ENCODE data around the gene SULF2.

SULF2 gene

DNA sequence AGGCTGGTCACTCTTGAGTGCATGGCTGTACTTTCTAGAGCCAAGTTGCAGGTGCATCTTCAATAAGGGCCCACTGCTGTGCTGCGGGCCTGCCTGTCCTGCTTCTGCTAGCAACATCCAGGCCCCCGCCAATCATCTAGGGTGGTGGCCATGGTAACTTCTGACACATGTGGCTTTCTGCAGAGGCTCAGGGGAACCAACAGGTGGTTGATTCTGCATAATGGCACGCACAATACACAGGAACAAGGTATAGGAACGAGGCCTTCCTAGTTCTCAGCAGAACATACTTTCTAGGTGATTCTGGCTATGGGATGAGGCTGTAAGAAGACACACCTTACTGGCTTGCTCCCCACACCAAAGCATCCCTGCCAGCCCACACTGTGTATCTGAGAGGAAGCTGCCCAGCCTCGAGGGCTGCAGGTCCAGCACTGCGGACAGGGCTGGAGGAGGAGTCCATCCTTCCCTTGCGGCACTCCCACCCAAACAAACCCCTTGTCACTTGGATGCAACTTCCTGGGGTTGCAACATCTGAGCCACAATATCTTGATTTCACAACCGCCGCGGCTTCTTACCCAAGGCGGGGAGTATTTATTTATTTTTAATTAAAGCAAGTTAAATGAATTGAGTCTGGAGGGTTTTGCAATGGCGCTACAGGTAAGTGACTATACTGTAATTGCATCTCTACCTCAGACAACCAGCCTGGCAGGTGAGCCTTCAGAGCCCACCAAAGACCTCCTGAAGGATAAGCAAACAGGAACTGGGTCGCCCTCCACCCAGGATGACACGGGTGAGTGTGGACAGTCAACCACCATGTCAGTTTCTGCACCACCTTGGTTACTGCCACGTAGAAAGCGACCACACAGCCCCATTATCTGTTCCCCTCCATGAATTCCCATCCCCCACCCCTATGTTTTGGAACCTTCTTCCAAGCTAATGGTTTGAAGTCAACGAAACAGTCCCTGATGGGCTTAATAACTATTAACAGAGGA is 49.6 kb downstream of the SULF2 start:
- no peak for DNase-seq

DNA sequence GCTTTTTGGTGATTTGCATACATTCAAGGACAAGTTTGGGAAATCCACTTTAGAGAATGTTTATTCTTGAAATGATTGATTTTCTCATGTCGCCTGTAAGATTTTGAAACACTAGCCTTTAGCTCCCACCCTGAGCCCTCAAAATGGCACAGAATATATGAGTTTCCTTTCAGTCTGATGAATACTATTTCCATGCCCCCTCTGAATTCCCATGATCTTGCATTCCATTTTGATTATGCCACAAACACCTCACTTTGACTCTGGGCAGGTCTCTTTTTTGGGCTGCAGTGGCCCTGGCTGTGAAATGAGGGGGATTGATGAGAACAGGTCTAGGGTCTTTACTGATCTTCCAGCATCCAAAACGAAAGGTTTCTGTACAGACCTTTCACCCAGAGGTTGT is 50.4 kb downstream of the SULF2 start:
- DNase-seq, result no peak

DNA sequence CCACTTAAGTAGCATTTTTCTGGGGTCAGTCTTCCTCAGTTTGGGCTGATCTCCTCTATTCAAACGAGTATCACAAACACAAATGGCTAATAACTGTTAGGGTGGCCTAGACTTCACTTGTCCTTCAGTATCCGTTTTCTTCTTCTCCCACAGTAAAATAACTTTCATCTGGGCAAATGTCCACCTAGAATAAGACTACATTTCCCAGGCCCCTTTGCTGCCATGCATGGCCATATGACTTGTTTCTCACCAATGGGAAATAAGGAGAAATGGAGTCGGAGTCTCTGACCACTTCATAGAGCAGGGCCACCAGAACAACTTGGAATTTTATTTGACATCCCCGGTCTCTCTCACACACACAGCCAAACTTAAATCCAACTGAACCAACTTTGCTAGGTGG is 51.4 kb downstream of the SULF2 start:
- no peak for DNase-seq

DNA sequence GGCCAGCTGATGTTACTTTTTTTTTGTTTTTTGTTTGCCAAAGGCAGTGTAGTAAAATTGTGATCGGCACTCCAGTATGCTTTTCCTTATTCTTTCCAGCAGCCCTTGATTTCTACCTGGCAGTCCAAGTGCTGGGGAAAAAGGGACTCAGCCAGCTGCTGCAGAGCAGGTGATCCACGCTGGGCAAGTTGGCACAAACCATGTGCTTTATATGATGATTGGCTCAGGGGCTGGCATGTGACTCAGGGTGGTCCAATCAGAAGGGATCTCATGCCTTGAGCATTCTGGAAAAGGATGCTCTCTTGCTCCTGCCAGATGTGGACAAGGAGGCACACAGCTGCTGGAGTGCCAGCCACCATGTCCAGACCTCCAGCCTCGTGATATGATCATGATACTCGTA is 54.5 kb downstream of the SULF2 start:
- DNase-seq, result no peak

DNA sequence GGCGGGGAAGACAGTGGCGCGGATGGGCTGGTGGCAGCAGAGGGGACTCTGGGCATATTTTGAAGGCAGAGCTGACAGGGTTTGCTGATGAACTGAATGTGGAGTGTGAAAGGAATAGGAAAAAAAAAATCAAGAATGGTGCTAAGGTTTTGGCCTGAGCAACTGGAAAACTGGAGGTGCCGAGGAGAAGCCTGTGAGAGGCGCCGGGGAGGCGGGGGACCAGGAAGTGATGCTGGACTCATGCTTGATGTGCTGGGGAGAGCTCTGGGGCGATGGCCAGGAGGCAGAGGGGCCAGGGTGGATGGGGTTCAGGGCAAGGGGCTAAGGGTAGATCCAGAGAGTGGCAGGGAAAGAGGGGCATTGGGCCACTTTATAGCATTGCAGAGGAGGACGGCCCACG is 55.8 kb downstream of the SULF2 start:
- no peak for DNase-seq

DNA sequence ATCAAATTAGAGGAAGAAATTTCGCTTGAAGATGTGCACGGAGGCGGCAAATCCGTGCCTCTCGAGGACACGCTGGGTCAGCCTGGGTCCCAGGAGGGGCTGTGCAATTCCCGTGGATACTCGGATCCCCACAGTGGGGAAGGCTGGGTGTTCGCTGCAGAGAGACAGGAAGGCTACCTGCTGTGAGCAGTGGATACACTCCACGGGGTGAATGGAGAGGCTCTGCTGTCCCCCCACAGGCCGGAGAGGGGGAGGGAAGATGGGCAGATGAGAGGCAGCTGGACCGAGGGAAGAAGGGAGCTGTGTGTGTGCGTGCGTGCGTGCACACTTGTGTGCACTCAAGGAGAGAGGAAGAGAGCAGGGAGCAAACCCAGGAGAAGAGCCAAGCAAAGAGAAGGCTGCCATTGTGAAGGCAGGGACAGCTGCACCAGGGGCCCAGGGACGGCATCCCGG is 57.3 kb downstream of the SULF2 start:
- no peak for DNase-seq

DNA sequence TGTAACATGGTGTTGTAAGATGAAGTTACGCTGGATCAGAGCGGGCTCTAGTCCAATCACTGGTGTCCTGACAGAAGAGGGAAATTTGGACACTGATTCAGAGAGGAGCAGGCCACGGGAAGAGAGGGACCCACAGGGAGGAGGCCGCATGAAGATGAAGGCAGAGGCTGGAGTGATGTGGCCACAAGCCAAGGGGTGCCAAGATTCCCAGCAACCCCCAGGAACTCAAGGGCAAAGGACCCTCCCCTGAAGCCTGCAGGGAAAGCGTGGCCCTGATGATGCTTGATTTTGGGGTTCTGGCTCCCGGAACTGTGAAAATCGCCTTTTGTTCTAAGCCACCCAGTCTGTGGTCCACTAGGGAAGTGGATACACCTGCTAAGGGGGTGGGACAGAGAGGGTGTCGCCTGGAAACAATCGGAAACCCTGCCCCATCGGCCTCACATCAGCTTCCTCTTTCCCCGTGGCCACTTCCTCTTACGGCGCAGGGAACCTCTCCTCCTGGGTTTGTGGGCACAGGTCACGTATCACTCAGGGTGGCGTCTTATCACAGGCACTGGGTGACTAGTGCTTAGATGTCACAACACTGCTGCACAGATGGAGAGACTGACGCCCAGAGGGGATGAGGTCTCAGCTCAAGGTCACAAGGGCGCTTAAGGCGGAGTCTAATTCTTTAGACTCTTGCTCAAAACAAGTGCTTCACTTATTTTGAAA is 58.0 kb downstream of the SULF2 start:
- no peak for DNase-seq

DNA sequence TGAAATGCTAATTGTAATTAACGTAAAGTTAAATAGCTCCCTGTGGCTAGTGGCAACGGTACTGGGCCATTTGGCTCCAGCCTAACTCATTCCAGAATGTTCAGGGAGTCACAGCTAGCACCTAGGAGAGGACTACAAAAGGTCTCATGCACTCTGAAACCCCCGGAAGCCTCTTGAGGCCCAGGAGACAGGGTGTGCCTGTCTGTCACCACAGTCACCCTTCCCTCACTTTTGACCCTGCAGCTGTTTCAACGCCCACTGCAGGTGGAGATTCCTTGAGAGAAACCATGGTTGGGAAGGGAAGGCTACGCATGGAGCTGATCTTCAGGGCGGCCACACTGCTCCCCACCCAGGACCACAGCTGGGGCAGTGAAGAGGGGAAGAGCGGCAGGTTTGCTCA is 58.6 kb downstream of the SULF2 start:
- DNase-seq, result no peak

DNA sequence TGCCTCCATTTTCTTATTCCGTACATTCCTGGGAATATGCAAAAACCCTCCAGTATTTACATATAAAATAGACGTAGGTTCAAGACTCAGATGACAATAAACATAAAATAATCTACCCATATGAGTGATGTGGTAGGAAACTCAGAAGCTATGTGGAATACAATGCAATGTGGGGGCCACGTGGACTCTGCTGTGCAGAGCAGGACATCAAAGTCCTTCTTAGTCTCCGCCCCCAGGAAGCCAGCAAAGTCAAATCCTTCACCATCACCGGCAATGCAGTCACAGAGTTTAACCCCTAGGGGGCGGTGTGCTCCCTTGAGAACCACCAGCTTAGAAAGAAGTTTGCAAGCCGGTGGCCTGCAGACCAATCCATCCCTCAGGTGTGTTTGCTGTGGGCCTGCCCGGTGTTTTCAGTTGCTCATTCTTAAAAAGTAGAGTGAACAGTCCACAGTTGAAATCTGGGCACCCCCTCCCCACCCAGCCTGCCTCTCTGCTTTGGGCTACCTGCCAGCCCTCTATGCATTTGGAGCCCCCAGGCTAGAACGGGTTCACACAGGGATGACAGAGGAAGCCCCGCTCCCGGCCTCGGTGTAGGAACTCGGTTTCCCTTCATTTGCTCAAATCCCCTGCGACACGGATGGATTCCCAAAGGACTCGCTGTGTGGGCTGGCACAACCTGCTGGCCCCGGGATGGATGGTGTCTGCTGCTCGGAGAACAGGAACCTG is 59.9 kb downstream of the SULF2 start:
- peak; percentile 79 to 89 for DNase-seq

DNA sequence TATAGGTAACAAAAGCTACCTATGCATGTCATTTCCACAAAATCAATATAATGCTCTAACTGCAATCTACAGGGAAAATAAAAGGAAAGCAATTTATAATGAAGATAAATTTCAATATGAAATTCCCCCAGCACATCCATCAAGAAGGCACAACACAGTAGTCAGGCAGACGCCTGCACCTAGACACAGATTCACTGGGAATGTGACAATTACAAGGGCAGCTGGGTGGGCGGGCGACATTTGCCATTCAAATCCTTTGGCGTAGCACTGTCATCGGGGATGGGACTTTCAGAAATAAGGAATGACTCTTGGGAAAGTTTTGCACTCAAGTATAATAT is 60.4 kb downstream of the SULF2 start:
- no peak for DNase-seq

DNA sequence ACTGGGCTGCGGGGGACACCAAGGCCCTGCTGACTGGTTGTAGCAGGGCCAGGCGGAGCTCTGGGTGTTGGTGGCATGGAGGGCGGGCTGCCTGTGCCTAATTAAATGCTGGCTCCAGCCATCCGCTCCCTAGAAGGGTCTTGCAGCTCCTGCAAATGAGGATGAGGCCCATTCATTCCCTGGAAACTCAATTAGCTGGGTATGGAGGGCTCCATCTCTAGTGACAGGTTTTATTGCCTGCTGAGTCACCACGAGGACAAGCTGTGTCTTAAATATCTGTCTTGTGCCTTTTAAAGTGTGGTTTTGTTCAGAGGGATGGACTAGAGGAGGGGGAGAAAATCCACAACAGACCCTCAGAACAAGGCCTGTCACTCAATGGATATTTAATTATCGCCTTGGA is 60.9 kb downstream of the SULF2 start:
- no peak for DNase-seq

DNA sequence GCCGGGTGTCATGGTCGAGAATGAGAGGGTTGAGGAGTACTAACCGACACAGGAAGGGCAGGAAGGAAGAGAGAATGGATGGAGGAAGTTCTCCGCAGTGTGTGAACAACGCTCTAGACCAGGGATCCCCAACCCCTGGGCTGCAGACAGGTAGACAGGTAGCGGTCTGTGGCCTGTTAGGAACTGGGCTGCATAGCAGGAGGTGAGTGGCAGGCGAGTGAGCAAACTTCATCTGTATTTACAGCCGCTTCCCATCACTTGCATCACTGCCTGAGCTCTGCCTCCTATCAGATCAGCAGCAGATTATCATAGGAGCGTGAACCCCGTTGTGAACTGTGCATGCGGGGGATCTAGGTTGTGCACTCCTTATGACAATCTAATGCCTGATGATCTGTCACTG is 62.0 kb downstream of the SULF2 start:
- no peak for DNase-seq

DNA sequence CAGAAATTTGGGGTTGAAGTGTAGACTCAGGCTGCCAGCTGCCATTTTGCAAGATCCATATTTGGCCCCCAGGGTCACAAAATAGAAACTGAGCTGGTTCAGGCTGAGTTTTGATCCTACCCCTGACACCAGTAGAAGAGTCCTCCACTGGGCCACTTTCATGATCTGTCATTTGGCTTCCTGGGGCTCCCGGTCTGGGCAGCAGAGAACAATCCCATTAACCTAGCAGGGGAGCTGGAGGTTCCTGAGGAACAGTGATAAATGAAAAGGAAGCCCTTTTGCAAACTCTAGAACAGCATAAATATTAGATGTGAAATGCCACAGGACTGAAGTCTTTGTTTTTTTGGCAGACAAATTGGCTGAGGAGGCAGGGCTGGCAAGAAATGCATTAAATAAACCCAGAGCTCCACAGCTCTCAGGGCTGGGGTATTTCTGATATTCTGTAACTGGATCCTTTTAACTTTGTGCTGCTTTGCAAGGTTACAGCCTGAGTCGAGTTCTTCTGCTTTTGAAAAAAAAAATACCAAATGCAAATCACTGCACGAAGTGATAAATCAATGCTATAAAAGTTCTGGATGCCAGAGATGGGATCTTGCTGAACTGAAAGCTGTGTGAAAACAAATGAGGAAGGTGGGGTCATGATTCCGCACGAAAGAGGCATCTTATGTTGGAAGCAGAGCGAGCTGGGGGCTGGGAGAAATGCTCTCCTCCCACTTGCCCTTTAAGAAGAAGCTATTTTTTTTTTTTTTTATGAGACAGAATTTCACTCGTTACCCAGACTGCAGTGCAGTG is 64.4 kb downstream of the SULF2 start:
- peak; percentile 40 to 54 for DNase-seq

DNA sequence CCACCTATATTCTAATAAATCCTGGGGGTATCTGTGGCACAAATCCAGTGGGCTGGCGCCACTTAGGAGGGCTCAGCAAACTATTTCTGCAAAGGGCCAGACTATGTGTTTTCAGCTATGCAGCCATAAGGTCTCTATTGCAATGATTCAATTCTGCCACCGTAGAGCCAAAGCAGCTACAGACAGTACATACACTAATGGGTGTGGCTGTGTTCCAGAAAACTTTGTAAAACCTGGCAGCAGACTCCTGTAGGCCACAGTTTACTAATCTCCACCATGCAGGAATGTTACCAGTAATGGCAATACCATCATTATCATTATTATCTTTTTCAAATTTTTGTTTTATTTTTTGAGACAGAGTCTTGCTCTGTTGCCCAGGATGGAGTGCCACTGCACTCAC is 65.7 kb downstream of the SULF2 start:
- peak; percentile 35 to 64 for DNase-seq

DNA sequence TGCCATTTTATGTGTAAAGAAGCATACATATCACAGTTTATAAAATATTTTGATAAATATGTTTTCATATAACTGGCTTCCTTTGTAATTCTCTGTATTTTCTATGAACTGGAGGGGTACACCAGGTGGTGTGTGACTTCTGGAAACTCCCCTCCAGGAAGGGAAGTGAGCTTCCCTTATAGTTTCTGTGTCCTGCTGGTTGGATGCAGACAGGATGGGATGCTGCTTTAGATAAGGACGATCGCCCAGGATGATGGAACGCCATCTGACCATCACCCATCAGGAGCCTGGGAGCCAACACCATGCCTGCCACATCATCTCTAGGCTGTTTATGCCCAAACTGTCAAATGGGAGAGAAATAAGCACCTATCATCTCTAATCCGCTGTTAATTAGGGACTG is 66.1 kb downstream of the SULF2 start:
- no peak for DNase-seq

DNA sequence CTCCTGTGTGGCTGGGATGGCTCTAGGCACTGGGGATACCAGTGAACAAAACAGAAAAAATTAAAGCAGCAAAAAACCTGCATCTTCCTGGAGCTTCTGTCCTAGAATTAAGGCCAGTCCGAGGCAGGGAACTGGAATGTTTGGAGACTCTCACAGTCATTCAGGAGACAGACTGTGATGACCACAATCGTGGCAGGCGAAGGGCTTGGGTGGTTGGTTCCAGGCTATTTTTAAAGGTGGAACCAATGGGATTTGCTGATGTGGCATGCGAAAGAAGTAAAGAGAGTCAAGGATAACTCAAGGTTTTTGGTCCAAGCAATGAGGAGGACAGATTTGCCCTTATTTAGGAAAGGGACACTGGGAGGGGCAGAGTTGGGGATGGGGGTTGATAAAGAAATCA is 66.9 kb downstream of the SULF2 start:
- no peak for DNase-seq

DNA sequence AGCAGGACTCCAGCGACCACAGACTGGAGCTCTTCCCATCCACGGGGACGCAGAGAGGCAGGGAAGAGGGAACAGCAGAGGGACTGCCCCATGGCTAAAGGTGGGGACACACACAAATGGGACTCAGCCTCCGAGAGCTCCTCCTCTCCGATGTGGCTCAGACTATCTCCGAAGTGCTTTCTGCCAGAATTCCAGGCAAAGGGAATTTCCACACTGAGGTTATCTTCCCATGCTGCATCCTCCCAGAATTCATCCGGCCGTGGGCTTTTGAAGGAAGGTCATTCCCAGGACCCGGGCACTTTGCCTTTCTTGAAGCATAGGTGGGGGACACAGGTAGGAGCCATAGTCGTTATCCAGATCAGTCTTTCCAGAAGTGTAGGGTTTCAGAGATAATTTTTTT is 67.9 kb downstream of the SULF2 start:
- DNase-seq, result no peak

DNA sequence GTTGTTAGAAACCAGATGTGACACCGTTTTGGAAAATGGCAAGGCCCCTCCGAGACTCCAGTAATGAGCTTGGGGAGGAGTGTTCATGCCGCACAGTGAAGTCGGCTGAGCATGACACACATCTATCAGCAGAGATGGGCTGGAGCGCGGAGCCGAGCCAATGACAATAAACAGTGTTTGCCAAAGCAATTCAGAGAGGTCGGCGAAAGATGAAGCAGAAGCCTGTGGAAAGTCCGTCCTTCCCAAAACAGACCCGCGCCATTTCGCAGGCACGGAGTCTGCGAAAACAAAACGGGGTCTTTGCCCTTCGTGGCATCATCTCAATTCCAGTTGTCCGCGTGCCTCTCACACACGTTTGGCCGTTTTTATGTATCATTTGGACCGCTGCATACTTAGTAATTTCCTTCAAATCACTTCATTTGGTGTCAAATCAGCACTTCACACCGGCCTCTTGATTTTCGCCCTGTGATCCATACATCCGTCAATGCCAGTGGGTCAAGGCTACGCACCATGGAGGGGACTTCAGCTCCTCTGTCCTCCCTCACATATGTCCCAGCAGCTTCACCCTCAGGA is 71.3 kb downstream of the SULF2 start:
- peak; percentile 66 to 81 for DNase-seq

DNA sequence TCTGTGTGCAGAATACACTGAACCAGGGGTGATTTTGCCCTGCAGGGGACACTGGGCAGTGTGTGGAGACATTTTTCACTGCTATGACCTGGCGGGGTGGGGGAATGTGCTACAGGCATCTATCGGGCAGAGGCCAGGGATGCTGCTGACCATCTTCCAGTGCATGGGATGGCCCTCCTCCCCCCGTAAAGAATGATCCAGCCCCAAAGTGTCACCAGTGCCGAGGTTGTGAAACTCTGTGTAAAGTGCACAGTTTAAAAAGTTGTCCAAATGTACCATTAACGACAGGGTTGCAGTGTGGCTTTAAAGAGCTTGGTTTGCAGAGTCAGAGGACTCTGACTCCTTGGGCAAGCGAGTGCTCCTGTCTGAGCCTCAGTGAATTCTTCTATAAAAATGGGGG is 72.1 kb downstream of the SULF2 start:
- no peak for DNase-seq

DNA sequence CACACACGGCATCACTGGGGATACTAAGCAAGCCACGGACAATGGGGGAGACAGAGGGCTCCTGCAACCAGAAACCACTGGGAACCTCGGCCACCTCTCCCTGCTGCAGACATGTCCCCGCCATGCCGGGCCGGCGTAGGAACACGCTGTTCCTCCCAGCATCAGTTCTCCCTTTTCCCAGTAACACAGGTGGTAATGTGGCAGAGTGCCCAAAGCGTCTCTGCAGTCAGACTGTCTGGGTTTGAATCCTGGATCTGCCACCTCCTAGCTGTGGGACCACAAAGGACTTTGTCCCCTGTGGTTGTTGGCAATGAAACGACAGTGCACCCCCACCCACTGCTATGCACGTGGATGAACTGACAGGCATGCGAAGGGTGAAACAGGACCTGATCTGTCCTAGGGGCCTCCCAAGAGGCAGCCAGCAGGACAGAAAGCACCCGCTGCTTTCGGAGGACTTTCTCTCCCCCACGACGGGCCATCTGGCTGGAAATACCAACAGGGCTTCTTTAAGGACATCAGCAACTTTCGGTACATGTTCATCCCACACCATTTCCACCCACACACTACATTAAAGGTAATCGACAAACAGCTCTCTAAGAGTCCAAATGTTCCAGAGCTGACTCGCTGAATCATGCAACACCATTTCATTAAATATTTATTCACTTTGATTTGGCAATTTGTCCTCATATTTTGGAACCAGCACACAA is 74.1 kb downstream of the SULF2 start:
- no peak for DNase-seq

DNA sequence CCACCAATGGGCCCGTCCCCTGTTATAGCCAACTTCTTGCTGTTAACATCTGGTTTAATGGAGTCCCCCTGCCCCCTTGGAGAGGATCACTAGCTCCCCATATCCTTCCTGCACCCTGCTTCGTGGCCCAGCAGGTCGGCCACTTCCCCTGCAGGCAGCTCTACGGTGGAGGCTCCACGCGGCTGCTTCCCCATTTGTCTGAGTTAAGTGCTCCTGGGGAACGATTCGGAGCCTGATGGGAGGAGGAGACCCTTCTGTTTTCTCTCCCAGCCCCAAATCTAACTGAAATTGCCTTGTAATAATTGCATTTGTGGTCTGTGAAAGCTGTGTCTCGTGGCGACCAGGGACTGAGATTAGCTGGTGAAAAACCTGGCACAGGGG is 74.6 kb downstream of the SULF2 start:
- no peak for DNase-seq

Measured in NCI-H446 (cell line).